Measurements from ENCODE around the gene IREB2. TPM values are rescaled to one million over a fixed set of nuclear protein-coding genes. Genes with fewer than 3 reads are reported as not detected.

Gene IREB2
- total RNA-seq, 4 donors from 2014 or later, result 20.1 to 71.7 (median 40.7) TPM

DNA sequence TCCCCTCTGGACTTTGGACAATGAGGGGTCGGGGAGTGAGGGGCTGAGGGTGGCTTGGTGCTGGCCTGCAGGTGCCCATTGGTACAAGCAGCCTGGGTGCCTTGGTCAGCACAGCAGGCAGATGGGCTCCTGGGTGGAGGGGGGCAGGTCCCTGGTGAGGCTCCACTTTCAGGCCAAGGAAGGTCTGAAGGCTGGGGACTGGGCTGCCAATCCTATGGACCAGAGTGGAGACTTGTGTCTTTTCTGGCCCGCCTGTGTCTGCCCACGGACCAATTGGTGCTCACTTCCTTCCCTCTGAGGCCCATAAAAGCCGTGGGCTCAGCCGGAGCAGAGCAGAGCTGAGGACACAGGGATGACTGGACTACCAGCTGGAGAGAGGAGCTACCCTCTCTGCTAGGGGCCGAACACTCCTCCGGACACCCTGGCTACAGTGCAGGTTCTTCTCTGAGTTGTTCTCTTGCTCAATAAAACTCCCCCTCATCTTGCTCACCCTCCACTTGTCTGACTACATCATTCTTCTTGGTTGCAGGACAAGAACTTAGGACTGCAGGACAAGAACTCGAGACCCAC is 31.9 kb upstream of the IREB2 start:
- intact Hi-C loops (cut with DNase I; ENCODE audit: low total_unique reads) (no loop called here), in situ Hi-C loops (cut with MboI; ENCODE audit: low pct_ligation_motif_present in 1 of 4, low pct_unique_long_range_greater_than_20kb in 1 of 4, low sequenced_read_pairs in 3 of 4) (no loop called here)
- DNase-seq, result no peak
- Histone ChIP-seq H3K27ac (no peak overlapping the region), H3K4me3 (no peak overlapping the region), H3K9me3 (no peaks in the 10 kb centered on the region), H3K4me1 (peaks cover 0 to 8% (median 2%) of the 10 kb centered on the region in 4 donors), H3K36me3 (no peaks in the 10 kb centered on the region), H3K27me3 (no peaks in the 10 kb centered on the region)
- TF ChIP-seq POLR2A (IDR thresholded peaks at IDR 0.05) (no peak), EP300 (IDR thresholded peaks at IDR 0.05; ENCODE audit: low read depth) (no peak), CTCF (IDR thresholded peaks at IDR 0.05) (no peak), POLR2AphosphoS5 (IDR thresholded peaks at IDR 0.05) (no peak)
- 69% methylated on average over 8 of the region's 8 CpGs; no CpG with 5 or more reads in 1 of the 2 donors for WGBS, 2 donors (ENCODE audit: low coverage in 1 of 2)

DNA sequence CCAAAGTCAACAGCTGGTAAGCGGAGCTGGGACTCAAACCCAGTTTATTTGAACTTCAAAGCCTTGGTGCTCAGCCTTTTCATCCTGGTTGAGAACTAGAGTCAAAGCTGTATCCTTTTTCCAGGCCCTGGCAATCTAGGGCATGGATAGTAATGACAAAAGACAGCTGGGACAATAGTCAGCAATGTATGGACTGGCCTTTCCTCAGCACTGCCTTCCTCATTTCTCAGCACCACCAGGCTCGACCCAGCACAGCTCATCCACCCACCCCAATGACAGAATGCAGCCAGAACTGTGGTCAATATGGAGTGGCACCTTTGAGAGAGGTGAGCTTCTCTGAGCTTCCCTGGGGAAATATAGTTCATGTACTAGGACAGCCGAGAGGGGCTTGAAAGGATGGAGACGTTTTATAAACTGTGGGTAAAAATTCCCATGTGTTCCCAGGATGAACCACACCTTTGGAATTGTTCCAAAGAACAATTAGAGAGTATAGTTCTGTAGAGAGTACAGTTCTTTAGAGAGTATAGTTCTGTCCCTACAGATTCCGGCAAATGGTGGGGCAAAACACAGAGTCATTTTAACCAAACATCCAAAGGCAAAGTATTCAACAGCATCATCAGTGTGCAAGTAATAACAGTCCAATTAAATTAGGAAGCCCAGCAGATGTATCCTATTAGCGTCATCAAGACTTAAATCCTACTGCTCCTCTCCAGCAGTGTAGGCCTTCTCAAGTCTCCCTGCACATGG is 30.2 kb upstream of the IREB2 start:
- Histone ChIP-seq H3K4me1 (peaks cover 0 to 8% (median 2%) of the 10 kb centered on the region in 4 donors), H3K9me3 (no peaks in the 10 kb centered on the region), H3K27ac (peak overlapping the region in 2 of 4 donors; percentile 13 to 32), H3K27me3 (no peaks in the 10 kb centered on the region), H3K36me3 (no peaks in the 10 kb centered on the region), H3K4me3 (no peak overlapping the region)
- DNase-seq, result no peak
- no peak for TF ChIP-seq POLR2A (IDR thresholded peaks at IDR 0.05)
- no peak for TF ChIP-seq EP300 (IDR thresholded peaks at IDR 0.05; ENCODE audit: low read depth)
- TF ChIP-seq CTCF (IDR thresholded peaks at IDR 0.05), result no peak
- no peak for TF ChIP-seq POLR2AphosphoS5 (IDR thresholded peaks at IDR 0.05)
- WGBS, 2 donors (ENCODE audit: low coverage in 1 of 2), result 44 to 60% methylated on average over 1 to 6 of the region's 6 CpGs
- intact Hi-C loops (cut with DNase I; ENCODE audit: low total_unique reads) (no loop called here), in situ Hi-C loops (cut with MboI; ENCODE audit: low pct_ligation_motif_present in 1 of 4, low pct_unique_long_range_greater_than_20kb in 1 of 4, low sequenced_read_pairs in 3 of 4) (no loop called here)

DNA sequence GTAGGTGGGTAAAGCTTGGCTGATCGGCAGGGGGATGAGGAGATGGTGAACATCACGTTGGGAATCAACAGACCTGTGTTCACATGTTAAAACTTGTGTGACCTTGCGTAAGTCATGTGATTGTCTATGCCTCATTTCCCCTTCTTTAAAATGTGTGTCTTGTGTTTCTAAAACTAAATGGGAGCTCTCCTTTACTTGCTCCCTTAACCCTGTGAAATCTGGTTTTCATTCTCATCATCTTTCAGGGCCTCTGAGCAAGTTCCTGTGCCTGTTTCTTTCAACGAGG is 29.7 kb upstream of the IREB2 start:
- TF ChIP-seq CTCF (IDR thresholded peaks at IDR 0.05) (no peak), POLR2AphosphoS5 (IDR thresholded peaks at IDR 0.05) (no peak), POLR2A (IDR thresholded peaks at IDR 0.05) (no peak), EP300 (IDR thresholded peaks at IDR 0.05; ENCODE audit: low read depth) (no peak)
- in situ Hi-C loops (cut with MboI; ENCODE audit: low pct_ligation_motif_present in 1 of 4, low pct_unique_long_range_greater_than_20kb in 1 of 4, low sequenced_read_pairs in 3 of 4), result no loop called here
- H3K36me3 ChIP-seq, result no peaks in the 10 kb centered on the region
- peaks cover 0 to 8% (median 2%) of the 10 kb centered on the region in 4 donors for H3K4me1 ChIP-seq
- H3K4me3 ChIP-seq, result no peak overlapping the region
- intact Hi-C loops (cut with DNase I; ENCODE audit: low total_unique reads), result no loop called here
- H3K27me3 ChIP-seq, result no peaks in the 10 kb centered on the region
- no peaks in the 10 kb centered on the region for H3K9me3 ChIP-seq
- 56 to 69% methylated on average over 4 of the region's 4 CpGs for WGBS, 2 donors (ENCODE audit: low coverage in 1 of 2)
- H3K27ac ChIP-seq, result no peak overlapping the region
- DNase-seq, result no peak

GRCh38 chr15:78408961-78409360 is 29.1 kb upstream of the IREB2 start:
- no peak for TF ChIP-seq POLR2AphosphoS5 (IDR thresholded peaks at IDR 0.05)
- 46% methylated on average over 2 of the region's 2 CpGs; no CpG with 5 or more reads in 1 of the 2 donors for WGBS, 2 donors (ENCODE audit: low coverage in 1 of 2)
- intact Hi-C loops (cut with DNase I; ENCODE audit: low total_unique reads) (no loop called here), in situ Hi-C loops (cut with MboI; ENCODE audit: low pct_ligation_motif_present in 1 of 4, low pct_unique_long_range_greater_than_20kb in 1 of 4, low sequenced_read_pairs in 3 of 4) (no loop called here)
- Histone ChIP-seq H3K4me3 (no peak overlapping the region), H3K27ac (no peak overlapping the region), H3K27me3 (no peaks in the 10 kb centered on the region), H3K4me1 (peaks cover 0 to 8% (median 2%) of the 10 kb centered on the region in 4 donors), H3K36me3 (no peaks in the 10 kb centered on the region), H3K9me3 (no peaks in the 10 kb centered on the region)
- no peak for DNase-seq
